ENCODE results near the gene MED25.

DNA sequence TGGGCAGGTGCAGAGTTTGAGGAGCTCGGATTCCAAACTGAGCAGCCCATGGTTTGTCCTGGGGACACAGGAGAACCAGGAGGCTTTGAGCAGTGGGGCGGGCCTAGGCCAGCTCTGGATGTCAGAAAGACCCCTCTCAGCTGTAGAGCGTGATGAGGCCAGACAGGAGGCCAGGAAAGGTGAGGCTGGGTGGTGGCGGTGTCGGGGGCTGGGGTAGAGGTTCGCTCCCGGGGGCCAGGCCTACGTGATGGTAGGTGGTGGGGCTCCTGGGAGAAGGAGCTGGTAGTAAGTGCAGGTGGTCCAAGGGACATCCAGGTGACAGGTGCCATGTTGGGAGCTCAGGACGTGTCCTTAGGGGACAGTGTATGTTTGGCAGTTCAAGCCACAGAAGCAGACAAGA lies 19.3 kb downstream of the MED25 start:
- TF ChIP-seq CTCF (IDR thresholded peaks at IDR 0.05) (no peak), POLR2AphosphoS5 (IDR thresholded peaks at IDR 0.05) (no peak)

Data from prostate gland (tissue), 2 donors.